GM21619 (cell line): Measurements from ENCODE around the gene ADORA1.

ENCODE experiments used
- ATAC-seq: cut with Tn5 transposase; IDR thresholded peaks from one replicate; pipeline ENCODE4 v1.9.1; 2021; ENCODE audit not compliant: unreplicated experiment

The ADORA1 gene

DNA sequence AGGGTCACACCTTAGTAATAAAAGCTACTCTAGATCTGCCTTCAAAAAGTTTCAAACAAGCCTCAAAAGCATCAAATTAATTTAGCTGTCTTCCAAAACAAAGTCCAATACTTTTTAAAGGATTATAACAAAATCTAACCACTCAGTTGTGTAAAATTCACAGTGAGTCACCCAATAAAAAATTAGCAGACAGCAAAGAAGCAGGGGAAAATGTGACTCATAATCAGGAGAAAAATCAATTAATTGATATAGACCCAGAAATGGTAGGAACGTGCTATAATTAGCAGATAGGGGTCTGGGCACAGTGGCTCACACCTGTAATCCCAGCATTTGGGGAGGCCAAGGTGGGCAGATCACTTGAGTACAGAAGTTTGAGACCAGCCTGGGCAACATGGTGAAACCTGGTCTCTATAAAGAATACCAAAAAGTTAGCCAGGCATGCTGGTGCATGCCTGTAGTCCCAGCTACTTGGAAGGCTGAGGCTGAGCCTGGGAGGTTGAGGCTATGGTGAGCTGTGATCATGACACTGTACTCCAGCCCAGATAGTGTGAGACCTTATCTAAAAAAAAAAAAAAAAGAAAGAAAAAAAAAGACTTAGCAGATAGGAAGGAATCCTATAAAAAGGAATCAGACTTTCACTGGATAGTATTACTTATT, 33.6 kb upstream of the ADORA1 start:
- no peak for ATAC-seq

DNA sequence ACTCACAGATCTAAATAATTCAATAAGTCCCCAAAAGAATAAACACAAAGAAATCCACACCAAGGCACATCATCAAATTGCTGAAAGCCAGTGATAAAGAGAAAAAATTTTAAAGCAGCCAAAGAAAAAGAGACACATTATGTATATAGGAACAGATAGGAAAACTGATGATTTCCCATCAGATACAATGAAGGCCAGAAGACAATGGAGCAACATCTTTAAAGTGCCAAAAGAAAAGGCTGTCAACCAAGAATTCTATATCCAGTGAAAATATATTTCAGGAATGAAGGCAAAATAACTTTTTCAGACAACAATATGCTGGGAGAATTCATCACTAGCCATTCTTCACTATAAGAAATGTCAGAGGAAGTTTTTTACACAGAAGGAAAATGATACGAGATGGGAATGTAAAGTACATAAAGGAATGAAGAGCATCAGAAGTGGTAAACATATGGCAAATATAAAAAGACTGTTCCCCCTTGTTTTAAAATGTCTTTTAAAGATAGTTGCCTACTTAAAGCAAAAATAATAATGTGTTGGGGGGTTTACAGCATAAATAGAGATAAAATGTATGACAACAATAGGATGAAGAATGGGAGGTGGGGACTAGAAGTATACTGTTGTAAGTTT, 32.4 kb upstream of the ADORA1 start:
- no peak for ATAC-seq

DNA sequence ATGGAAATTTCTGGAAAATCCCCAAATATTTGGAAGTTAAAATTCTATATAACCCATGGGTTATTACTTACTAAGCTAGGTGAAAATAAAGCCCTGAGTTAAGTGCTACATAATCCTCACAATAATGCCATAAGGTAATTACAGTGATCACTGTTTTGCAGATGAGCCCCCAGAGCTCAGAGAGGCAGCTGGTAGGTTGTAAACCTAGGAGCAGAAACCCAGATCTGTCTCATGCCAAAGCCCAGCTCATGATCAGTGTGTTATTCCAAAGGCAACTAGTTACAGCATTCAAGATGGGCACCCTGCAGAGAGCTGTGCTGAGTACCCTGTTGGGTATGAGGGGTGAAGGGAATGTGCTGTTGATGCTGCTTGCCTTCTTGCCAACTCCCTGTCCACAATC, 31.0 kb upstream of the ADORA1 start:
- no peak for ATAC-seq

DNA sequence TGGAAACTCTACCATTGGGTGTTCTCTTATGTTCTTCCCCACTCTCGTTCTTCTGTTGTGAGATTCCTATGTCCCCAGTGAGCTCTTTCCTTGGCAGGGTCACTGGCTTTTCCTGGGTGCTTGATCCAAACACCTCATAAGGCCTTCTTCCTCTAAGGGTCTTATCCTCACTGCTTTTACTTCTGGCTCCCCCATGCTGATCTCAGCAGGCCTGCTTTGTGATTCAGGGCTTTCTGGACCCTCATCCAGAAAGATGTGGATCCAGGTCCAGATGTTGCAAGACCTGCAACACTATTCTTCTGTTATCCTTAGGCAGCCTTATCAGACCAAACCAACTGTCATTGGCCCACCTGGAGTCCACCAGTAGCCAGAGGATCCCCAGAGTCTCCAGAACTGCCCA, 30.5 kb upstream of the ADORA1 start:
- no peak for ATAC-seq

DNA sequence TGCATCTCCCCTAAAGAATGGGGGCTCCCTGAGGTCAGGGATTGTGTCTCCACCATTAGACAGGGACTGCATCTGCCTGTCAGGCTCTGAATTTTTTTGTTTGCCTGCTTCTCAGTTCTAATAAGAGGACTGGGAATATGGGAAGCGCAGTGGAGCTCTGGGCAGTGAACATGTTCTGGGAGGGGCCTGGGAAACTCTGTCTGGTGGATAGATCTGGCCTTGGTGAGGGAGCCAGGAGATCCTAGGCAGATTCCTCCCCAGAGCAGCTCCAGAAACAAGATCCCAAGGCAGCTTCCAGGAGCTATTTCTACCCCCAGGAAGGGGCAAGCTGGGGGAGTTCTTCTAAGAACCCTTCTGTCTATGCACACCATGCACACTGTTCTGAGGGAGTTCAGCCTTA, 29.1 kb upstream of the ADORA1 start:
- no peak for ATAC-seq

DNA sequence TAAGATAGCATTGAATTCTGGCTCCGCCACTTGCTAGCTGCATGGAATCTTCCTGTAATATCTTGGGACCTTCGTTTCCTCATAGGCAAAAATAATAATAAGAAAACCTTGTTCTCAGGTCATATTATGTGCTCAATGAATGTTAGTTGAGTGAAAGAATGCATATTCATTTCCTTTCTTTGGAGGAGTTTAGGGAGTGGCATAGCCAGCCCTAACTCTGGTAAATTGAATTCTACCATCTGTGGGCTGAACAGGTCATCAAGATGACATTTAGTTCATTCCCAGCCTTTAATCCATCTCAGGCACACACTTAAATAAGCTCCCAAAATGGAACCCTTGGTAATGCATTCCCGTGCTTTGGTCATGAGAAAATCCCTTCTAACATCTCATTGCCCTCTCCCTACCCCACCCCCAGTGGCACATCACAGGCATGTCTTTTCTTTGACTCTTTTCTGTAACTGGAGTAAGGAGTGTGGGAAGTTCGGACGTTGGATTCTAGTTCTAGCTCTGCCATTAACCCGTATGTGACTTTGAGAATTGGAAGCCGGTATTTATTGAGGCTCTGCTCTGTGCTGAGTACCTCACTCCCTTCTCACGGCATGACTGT, 28.5 kb upstream of the ADORA1 start:
- ATAC-seq = no peak

DNA sequence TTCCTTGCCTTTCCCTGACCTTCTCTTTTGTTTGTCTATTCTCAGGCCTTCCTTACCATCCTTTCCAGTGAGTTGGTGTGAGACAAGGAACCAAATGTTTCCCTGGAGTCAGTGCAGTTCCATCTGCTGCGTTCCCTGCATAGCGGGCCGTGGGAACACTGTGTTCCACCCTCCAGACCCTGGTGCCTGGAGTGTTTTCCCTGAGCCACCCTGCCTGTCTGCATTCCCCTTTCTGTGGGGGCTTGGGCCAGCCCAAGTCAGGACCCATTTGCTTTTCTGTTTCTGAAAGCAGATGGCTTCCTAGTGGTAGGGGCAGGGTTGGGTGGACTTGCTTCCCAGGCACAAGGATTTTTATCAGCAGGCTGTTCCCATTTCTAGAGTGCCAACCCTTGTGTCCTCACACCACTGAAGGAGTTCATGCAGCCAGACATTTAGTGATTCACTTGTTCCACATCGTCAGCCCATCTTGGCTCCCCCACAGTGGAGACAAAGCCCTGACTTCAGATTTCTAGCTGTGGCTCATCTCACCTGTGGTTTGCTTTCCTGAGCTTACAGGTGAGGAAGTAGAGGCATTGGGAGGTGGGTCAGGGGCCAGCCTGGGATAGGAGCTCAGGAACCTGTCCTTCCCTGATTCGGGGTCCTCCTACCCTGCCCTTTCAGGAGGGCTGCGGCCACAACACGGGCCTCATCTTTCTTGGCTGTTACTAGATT, 27.6 kb upstream of the ADORA1 start:
- no peak for ATAC-seq

DNA sequence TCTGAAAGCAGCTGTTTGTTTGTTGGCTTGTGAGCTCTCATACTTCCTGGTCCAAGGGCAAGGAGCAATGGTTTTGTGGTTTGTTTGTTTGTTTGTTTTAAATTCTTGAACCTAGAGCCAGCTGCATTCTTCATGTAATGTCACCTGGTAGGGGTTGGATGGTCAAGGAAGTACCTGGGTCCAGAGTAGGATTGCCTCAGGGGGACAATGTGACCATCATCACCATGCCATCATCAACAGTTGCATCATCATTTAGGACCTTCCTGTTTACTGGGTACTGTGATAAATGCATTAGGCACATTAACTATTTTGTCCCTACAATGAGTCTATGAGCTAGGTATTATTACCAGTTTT, 27.0 kb upstream of the ADORA1 start:
- no peak for ATAC-seq

DNA sequence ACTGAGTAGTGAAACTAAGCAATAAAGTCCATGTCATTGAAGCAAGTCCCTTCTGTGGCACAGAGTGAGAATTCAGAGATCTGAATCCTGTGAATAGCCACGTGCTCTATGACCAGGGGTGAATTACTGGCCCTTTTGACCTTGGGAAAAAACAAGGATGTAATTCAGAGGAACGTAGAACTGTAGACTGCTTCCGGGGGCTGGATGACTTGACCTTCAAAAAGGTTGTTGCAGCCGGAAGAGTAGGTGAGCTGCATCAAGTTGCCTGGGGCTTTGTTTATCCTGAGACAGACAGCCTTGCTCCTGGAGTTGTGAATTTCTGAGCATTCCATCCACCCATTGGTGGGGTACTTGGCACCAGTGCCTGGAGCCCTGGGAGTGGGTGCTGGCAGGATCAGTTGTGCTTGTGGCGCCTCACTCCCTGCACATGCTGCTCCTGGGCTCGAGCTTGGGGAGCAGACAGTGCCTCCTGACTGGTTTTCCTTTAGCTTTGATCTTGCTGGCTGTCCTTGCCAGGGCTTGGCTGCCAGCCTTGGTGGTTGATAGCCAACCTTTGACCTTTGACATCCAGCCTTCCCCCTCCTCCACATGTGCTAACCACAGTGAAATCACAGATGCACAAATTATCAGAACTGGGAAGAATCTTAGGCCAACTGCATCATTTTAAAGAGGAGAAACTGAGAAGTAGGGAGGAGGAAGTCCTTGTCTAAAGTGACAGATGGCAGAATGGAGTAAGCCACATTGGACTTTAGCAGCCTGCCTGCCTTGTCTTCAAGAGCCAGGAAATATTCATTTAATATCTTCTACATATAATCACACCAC, 25.5 kb upstream of the ADORA1 start:
- ATAC-seq = no peak

DNA sequence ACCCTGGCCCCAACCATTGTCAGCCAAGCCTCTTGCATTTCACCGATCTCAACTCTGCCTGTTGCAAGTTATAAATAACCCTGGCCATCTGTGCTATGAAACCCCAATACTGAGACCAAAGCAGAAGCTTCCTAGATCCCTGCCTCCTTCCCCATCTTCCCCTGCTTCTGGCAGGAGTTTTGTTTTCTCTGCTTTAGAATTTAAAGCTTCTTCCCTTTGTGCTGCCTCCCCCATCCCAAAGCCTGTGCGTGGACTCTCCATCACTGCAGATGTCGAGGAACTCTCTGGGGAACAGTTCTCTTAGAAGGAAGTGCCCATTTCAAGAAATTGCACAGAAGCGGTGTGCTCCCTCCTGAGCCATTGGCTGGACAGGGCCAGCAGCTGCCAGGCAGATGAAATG, 24.3 kb upstream of the ADORA1 start:
- no peak for ATAC-seq

DNA sequence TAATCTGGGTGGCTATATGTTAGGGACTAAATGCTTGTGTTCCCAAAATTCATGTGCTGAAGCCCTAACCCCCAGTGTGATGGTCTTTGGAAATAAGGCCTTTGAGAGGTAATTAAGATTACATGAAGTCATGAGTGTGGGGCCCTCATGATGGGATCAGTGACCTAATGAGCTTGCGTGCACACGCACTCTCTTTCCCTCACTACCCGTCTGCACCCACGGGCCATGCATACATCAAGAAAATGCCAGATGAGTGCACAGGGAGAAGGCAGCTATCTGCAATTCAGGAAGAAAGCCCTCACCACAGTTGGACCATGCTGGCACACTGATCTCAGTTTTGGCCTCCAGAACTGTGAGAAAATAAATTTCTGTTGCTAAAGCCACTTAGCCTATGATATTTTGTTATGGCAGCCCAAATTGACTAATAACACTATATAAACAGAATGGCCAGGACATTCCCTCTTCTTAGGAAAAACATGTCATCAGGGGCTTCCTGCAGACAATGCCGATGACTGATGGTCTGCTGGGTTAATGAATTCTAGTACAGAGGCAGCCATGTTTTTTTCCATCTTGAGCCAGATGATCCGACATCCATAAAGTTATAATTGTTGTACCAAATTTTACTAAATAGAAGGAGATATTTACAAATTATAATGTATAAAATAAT, 23.6 kb upstream of the ADORA1 start:
- ATAC-seq = no peak

DNA sequence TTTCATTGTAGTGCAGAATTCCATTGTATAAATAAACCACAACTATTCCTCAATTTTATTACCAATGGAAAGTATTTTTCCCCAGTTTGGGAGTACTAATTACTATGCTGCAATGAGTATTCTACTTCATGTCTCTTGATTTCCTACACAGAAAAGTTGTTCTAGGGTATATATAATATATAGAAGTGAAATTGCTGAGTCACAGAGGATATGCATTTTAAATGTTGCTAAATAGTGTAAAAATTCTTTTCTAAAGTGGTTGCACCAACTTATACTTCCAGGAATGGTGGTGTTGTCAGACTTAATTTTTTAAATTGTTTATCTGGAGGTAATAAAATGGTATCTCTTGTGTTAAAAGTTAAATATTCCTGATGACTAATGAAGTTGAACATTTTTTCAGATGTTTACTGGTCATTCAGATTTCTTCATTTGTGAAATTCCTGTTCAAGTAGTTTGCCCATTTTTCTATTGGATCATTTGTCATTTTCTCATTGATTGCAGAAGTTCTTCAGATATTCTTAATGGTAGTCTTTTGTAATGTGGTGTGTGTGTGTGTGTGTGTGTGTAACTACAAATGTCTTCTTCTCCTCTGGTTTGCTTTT, 22.6 kb upstream of the ADORA1 start:
- ATAC-seq = no peak

DNA sequence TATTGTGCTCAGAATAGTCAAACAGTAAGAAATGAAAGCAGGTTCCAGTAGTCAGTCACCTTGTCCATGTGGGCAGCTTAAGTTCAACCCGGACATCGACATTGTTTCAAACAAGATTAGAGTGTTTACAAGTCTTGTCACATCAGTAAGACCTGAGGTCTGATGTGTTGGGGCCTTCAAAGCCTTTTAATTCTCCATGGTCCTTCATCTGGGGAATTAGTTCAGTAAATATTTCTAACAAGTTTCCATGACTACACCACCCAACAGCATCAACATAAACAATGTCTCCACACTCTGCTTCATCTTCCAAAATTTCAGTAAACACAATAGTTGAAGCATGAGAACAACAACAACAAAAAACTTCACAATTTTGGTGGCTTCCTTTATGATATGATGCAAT, 15.1 kb upstream of the ADORA1 start:
- no peak for ATAC-seq

DNA sequence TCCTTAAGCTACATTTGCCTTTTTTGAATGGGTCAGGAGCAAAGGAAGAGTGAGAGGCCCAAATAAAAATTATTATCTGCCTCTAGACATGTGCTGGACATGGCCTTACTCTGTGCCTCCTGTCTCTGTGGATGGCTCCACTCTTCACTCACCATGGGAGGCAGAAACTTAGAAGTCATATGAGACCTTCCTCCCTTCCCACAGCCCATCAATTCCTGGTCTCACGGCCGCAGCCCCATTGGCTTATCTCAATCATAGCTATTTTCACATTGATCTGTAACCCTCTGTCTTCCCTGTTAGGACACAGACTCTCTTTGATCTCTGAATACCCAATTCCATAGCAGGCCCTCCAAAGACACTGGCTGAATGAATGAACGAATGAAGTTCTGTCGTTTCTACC, 14.2 kb upstream of the ADORA1 start:
- no peak for ATAC-seq

DNA sequence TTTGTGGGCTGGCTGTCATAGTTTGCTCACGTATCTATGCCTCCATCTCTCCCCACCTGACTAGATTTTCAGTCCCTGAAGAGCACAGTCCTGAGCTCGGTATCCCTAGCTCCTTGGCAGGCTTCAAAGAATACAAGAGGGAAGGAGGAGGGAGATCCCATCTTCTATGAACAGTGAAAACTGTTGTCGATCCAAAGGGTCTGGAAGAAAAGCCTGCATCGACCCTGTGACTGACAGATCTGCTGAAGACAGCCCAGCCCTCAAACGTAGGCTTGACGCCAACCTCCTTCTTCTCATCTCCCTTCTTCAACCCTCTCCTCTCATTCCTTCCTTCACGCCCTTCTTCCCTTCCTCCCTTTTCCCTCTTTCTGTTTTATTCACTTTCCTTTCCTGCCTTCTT, 13.3 kb upstream of the ADORA1 start:
- no peak for ATAC-seq

DNA sequence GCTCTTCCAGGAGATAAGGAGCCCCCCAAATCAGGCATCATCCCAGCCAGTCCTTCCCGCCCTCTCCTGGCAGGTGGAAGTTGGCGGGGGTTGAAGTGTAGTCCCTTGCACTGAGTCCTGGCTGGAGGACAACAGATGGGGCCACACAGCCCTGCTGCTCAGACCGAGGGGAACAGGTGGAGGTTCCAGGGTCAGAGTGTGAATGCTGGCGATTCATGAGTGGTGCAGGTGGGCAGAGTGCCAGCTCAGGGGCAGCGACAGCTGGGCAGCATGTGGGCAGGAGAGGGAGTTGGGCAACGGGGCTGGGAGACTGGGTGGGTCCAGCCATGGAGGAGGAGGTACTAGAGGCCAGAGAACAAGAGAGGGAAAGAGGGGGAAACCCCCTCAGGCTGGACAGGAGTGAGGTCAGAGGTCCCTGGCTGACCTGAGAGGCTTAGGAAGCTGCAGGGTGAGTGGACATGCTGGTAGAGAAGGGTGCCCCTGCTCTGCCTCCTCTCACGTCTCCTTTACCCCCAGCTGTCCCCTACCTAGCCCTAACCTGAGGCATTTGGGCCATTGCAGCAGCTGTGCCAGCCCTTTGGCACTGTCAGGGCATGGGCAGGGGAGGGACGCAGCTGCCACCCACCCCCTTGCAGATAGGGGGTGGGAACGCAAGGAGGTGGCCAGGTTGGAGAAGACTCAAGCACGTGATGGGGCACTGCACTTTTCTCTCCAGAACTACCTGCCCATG, 11.3 kb upstream of the ADORA1 start:
- ATAC-seq = no peak

DNA sequence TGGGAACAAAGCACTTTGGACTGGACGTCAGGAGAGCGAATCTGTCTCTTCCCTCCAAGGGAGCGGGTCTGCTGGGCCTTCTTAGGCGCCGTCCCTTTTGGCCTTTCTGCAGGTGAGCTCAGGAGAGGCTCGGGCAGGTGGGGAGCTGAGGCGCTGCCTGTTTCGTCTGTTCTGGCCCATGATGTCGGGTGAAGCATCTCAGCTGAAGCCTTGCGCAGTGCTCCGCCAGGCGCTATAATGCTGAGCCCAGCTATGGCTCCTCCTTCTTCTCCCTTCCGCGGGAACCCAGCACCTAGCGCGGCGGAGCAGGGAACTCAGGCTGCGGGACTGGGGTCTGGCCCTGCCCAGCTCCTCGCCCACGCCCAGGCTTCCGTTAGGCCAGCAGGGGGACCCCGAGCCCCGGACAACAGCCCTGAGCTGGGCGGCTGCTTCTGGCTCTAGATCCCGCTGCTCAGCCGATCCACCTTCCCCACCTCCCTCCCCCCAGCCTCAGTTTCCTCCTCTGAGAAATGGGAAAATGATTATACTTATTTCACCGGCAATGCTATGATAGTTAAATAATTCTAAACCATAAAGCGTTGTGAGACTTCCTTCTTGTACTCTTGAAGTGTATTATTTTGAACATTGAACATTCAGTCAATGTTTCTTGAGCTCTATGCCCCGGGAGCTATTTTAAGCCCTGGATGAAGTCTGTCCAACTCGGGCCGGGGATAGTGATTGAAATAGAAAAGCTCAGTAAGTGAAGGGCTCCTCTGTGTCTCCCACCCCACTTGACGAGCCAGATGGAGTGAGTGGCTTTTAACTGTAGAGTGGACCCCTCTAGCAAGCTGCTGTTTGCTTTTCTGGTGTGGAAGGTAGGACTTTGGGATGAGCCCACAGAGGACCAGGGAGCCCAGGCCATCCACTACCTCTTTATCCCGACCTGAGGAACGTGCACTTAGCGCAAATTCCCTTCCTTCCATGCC, 9.6 kb upstream of the ADORA1 start:
- no peak for ATAC-seq

DNA sequence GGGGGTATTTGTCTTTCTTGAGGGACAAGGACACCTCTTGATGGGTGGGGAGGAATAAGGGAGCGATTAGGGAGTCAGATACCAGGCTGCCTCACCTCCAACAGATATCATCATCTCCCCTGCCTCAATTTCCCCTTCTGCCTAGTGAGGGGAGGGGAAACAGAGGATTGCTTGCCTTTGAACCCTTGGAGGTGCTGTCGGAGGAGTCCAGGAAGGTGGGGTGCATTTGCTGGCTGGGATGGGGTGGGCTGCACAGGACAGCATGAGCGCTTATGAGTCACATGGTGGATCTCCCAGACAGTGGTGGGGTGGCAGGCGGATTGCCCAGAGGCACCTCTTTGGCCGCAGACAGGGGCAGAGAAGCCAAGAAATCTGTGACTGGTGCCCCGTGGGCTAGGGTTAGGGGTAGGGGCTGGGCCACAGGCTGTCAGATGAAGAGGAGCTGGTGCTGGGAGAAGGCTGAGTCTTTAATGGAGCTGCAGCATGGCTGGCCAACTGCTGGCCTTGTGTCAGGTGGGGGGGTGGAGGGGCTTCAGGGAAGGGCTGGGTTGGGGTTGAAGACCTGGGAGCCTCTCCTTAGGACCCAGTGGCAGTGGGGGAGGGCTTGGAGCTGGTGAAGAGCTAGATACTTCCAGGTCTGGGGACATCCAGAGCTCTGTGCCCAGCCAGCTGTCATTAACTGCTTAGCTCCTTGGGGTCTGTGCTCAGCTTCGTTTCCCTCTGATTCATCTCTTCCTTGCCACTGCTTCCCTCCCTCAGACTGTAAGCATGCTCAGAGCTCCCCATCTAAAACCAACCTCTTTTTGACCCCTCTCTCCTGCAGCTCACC, 7.0 kb upstream of the ADORA1 start:
- no peak for ATAC-seq
